SU-DHL-6 (cell line): ENCODE data around the gene POLR1A.

Source experiments
- H2AFZ ChIP-seq: fragments of 200-600 bp; sonication (generic); 2 replicates; pipeline ENCODE4 v1.6.1; 2014; ENCODE audit warnings: low read depth, mild to moderate bottlenecking, moderate library complexity, mixed read lengths, antibody characterized with exemption, low read length; ENCODE audit not compliant: severe bottlenecking
- H3F3A ChIP-seq: fragments of 200-600 bp; shearing (Covaris generic); 2 replicates; pipeline ENCODE4 v1.6.0; 2016; ENCODE audit warnings: antibody characterized with exemption, mild to moderate bottlenecking; ENCODE audit not compliant: insufficient read depth
- H3K27ac ChIP-seq: fragments of 200-600 bp; sonication (generic); 2 replicates; pipeline ENCODE4 v1.5.1; 2016; ENCODE audit warnings: low read depth, mild to moderate bottlenecking, low read length, moderate library complexity, mixed read lengths
- H3K27me3 ChIP-seq: fragments of 200-600 bp; sonication (generic), shearing (Covaris generic); 2 replicates; pipeline ENCODE4 v1.6.0; 2014; ENCODE audit warnings: mild to moderate bottlenecking, low read length
- H3K36me3 ChIP-seq: fragments of 200-600 bp; sonication (generic); 2 replicates; pipeline ENCODE4 v1.6.1; 2014; ENCODE audit warnings: mild to moderate bottlenecking, low read length, mixed read lengths
- H3K4me2 ChIP-seq: fragments of 300-600, 200-600 bp; shearing (Covaris generic), sonication (generic); 2 replicates; pipeline ENCODE4 v1.6.0; 2014; ENCODE audit warnings: low read length, low read depth, mild to moderate bottlenecking; ENCODE audit not compliant: poor library complexity, severe bottlenecking
- H3K4me3 ChIP-seq: fragments of 200-600 bp; sonication (generic); 2 replicates; pipeline ENCODE4 v1.5.1; 2014; ENCODE audit warnings: antibody characterized with exemption, low read length, mild to moderate bottlenecking, mixed read lengths; ENCODE audit not compliant: insufficient read depth, poor library complexity, severe bottlenecking
- H3K79me2 ChIP-seq: fragments of 200-600 bp; sonication (generic); 2 replicates; pipeline ENCODE4 v1.6.1; 2014; ENCODE audit warnings: mild to moderate bottlenecking, low read length, moderate library complexity; ENCODE audit not compliant: insufficient read depth
- H3K9ac ChIP-seq: fragments of 200-600 bp; sonication (generic); 2 replicates; pipeline ENCODE4 v1.7.0; 2014; ENCODE audit warnings: mild to moderate bottlenecking, low read length
- H3K9me2 ChIP-seq: fragments of 200-600 bp; sonication (generic); replicated peaks from 2 replicates; pipeline ENCODE4 v1.6.1; 2014; ENCODE audit warnings: low read length; ENCODE audit not compliant: insufficient read depth
- H3K9me3 ChIP-seq: fragments of 200-600 bp; sonication (generic); 2 replicates; pipeline ENCODE4 v1.6.1; 2014; ENCODE audit warnings: low read length, mixed read lengths; ENCODE audit not compliant: insufficient read depth
- H4K20me1 ChIP-seq: fragments of 200-600 bp; sonication (generic); 2 replicates; pipeline ENCODE4 v1.6.1; 2014; ENCODE audit warnings: low read depth, mild to moderate bottlenecking, antibody characterized with exemption, low read length, moderate library complexity, mixed read lengths
- EZH2phosphoT487 ChIP-seq: fragments of 200-600 bp; sonication (generic), shearing (Covaris generic); conservative IDR thresholded peaks from 2 replicates; pipeline ENCODE4 v1.6.1; 2018; ENCODE audit warnings: mild to moderate bottlenecking, antibody characterized with exemption, low read length, moderate library complexity, mixed read lengths
- TF ChIP-seq, protein P1 (sequence below): fragments of 200-600 bp; sonication (generic); IDR thresholded peaks from one replicate; pipeline ENCODE4 v1.5.1; 2017; ENCODE audit warnings: antibody characterized with exemption, mild to moderate bottlenecking, low read length, moderate library complexity; ENCODE audit not compliant: insufficient read depth, poor library complexity, severe bottlenecking

Gene POLR1A

DNA sequence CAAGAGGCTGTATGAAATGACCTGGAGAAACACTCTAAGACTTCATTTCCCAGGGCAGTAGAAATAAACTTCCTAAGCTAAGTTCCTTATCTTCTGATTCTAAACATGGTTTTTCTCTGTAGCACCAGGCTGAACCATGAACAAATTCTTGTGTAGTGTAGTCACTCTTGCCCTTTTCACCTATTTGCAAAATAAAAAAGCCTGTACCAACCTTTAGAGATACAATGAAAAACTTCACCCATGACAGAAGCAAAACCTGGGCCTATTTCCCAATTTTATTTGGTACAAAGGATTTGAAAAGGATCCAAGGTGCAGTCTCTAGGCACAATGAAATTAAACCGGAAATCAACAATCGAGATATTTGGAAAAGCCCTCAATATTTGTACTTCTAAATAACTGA lies 43.6 kb downstream of the POLR1A start:
- H3K9me3 ChIP-seq, result no peaks in the 10 kb centered on the region
- no peak overlapping the region for H3K27ac ChIP-seq
- H3K4me3 ChIP-seq, result no peak overlapping the region
- no peaks in the 10 kb centered on the region for H3K9me2 ChIP-seq
- H2AFZ ChIP-seq, result no peak overlapping the region
- H3K4me2 ChIP-seq, result no peak overlapping the region
- TF ChIP-seq, protein P1, sequence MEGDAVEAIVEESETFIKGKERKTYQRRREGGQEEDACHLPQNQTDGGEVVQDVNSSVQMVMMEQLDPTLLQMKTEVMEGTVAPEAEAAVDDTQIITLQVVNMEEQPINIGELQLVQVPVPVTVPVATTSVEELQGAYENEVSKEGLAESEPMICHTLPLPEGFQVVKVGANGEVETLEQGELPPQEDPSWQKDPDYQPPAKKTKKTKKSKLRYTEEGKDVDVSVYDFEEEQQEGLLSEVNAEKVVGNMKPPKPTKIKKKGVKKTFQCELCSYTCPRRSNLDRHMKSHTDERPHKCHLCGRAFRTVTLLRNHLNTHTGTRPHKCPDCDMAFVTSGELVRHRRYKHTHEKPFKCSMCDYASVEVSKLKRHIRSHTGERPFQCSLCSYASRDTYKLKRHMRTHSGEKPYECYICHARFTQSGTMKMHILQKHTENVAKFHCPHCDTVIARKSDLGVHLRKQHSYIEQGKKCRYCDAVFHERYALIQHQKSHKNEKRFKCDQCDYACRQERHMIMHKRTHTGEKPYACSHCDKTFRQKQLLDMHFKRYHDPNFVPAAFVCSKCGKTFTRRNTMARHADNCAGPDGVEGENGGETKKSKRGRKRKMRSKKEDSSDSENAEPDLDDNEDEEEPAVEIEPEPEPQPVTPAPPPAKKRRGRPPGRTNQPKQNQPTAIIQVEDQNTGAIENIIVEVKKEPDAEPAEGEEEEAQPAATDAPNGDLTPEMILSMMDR, result no peak
- no peak for TF ChIP-seq EZH2phosphoT487
- H3K79me2 ChIP-seq, result no peaks in the 10 kb centered on the region
- no peak overlapping the region for H3K9ac ChIP-seq
- H4K20me1 ChIP-seq, result no peaks in the 10 kb centered on the region
- H3K36me3 ChIP-seq, result peaks cover 32% of the 10 kb centered on the region
- no peaks in the 10 kb centered on the region for H3K27me3 ChIP-seq
- H3F3A ChIP-seq, result no peaks in the 10 kb centered on the region

DNA sequence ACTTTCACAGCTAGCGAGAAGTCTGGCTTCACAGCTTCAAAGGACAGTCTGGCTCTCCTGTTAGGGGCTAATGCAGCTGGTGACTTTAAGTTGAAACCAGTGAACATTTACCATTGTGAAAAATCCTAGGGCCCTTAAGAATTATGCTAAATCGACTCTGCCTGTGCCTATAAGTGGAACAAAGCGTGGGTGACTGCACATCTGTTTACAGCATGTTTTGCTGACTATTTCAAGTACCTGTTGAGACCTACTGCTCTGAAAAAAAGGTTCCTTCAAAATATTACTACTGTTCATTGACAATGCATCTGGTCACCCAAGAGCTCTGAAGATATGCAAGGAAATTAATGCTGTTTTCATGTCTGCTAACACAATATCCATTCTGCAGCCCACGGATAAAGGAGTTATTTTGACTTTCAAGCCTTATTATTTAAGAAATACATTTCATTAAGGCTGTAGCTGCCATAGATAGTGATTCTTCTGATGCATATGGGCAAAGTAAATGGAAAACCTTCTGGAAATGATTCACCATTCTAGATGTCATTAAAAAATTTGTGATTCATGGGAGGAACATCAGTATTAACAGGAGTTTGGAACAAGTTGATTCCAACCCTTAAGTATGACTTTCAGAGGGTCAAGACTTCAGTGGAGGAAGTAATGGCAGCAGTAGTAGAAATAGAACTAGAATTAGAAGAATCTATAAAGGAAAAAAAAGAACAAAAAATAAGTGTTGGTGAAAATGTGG lies 48.9 kb downstream of the POLR1A start:
- Histone ChIP-seq H3K27me3 (no peaks in the 10 kb centered on the region), H4K20me1 (no peaks in the 10 kb centered on the region), H3K79me2 (no peaks in the 10 kb centered on the region), H3K4me3 (no peak overlapping the region), H3K36me3 (0 out of 2 replicates have a peak, but pooled peaks cover 2% of the 10 kb centered on the region), H3K9me2 (no peaks in the 10 kb centered on the region), H3K9ac (no peak overlapping the region), H2AFZ (no peak overlapping the region), H3K4me2 (no peak overlapping the region), H3K27ac (no peak overlapping the region), H3K9me3 (no peaks in the 10 kb centered on the region), H3F3A (no peaks in the 10 kb centered on the region)
- no peak for TF ChIP-seq EZH2phosphoT487

DNA sequence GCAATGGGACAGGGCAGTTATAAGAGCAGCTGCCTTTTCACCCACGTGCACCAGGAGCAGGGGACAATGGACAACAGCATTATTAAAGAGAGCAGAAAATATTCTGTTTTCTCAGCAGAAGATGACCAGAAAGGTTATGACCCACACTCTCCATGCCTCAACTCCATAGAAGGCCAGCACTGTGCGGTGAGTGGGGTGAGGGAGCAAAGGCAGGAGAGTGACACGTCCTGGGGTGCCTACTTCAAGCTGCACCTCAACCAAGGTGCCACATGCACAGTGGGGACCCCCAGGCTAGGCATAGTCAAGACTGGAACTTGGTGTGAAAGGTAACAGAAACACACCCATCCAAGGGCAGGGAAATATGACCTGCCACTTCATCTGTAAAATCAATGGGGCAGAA lies 50.4 kb downstream of the POLR1A start:
- Histone ChIP-seq H3K9me2 (no peaks in the 10 kb centered on the region), H3K9ac (no peak overlapping the region), H2AFZ (no peak overlapping the region), H3K9me3 (no peaks in the 10 kb centered on the region), H3K27me3 (no peaks in the 10 kb centered on the region), H3K27ac (no peak overlapping the region), H3K4me2 (no peak overlapping the region), H3K36me3 (no peaks in the 10 kb centered on the region), H3F3A (no peaks in the 10 kb centered on the region), H3K4me3 (no peak overlapping the region), H3K79me2 (no peaks in the 10 kb centered on the region), H4K20me1 (no peaks in the 10 kb centered on the region)
- no peak for TF ChIP-seq EZH2phosphoT487
- TF ChIP-seq, protein P1, result no peak

DNA sequence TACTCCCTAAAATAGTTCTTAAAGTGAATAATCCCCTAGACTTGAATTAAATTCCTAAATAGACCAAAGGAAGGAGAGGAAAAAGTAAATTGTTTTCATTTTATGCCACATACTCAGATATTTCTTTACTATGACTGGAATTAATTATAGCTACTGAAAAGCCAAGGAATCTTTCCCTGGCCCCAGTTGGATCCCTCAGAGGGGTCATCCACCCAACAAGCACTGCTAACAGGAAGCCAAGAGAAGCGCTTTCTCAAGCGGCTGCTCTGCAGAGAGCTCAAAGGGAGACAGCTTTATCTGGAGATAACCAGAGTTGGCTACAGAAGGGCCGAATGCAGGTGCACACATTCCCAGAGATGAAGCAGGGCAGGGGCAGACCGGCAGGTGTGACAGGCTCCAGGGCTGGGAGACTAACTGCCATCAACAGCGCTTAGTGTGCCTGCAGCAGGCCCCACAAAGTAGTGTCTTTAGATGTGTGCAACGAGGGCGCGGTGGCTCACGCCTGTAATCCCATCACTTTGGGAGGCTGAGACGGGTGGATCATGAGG lies 51.1 kb downstream of the POLR1A start:
- no peaks in the 10 kb centered on the region for H3K79me2 ChIP-seq
- H3K36me3 ChIP-seq, result no peaks in the 10 kb centered on the region
- no peak overlapping the region for H3K4me2 ChIP-seq
- no peak overlapping the region for H3K27ac ChIP-seq
- H3K27me3 ChIP-seq, result no peaks in the 10 kb centered on the region
- no peaks in the 10 kb centered on the region for H3F3A ChIP-seq
- H3K4me3 ChIP-seq, result no peak overlapping the region
- H2AFZ ChIP-seq, result no peak overlapping the region
- H4K20me1 ChIP-seq, result no peaks in the 10 kb centered on the region
- no peaks in the 10 kb centered on the region for H3K9me2 ChIP-seq
- no peak overlapping the region for H3K9ac ChIP-seq
- TF ChIP-seq, protein P1, result no peak
- no peak for TF ChIP-seq EZH2phosphoT487
- H3K9me3 ChIP-seq, result no peaks in the 10 kb centered on the region
